GM18502 (cell line): ENCODE measurements around the gene ENTR1.

Experiments
- ATAC-seq: cut with Tn5 transposase; IDR thresholded peaks from one replicate; pipeline ENCODE4 v1.9.1; 2021; ENCODE audit warnings: mild to moderate bottlenecking; ENCODE audit not compliant: unreplicated experiment, poor library complexity

The ENTR1 gene

GRCh38 chr9:136399176-136400037 lies 11.0 kb downstream of the ENTR1 start:
- peak; percentile 20 for ATAC-seq

- no peak for ATAC-seq
These were observed 12.1 kb downstream of the ENTR1 start for GRCh38 chr9:136398286-136398685.

- no peak for ATAC-seq
These were observed 12.8 kb downstream of the ENTR1 start for GRCh38 chr9:136397643-136398042.

- ATAC-seq: no peak
These were observed 14.2 kb downstream of the ENTR1 start for GRCh38 chr9:136396219-136396515.

- no peak for ATAC-seq
These were observed 14.8 kb downstream of the ENTR1 start for GRCh38 chr9:136395345-136396218.

GRCh38 chr9:136395020-136395340 lies 15.4 kb downstream of the ENTR1 start:
- no peak for ATAC-seq

- ATAC-seq: no peak
These were observed 15.9 kb downstream of the ENTR1 start for GRCh38 chr9:136394312-136395019.

GRCh38 chr9:136393531-136393930 lies 16.9 kb downstream of the ENTR1 start:
- no peak for ATAC-seq

GRCh38 chr9:136392538-136393449 lies 17.6 kb downstream of the ENTR1 start:
- no peak for ATAC-seq

GRCh38 chr9:136391737-136392537 lies 18.5 kb downstream of the ENTR1 start:
- ATAC-seq: no peak

GRCh38 chr9:136389396-136389795 lies 21.0 kb downstream of the ENTR1 start:
- ATAC-seq: no peak

GRCh38 chr9:136387217-136387616 lies 23.2 kb downstream of the ENTR1 start:
- no peak for ATAC-seq

GRCh38 chr9:136386018-136386417 lies 24.4 kb downstream of the ENTR1 start:
- no peak for ATAC-seq

GRCh38 chr9:136385015-136385414 lies 25.4 kb downstream of the ENTR1 start:
- no peak for ATAC-seq

- no peak for ATAC-seq
These were observed 27.0 kb downstream of the ENTR1 start for GRCh38 chr9:136383436-136383835.

- no peak for ATAC-seq
These were observed 28.4 kb downstream of the ENTR1 start for GRCh38 chr9:136381966-136382513.

- no peak for ATAC-seq
These were observed 29.1 kb downstream of the ENTR1 start for GRCh38 chr9:136381311-136381710.

- no peak for ATAC-seq
These were observed 30.0 kb downstream of the ENTR1 start for GRCh38 chr9:136380381-136380780.

GRCh38 chr9:136379891-136380290 lies 30.5 kb downstream of the ENTR1 start:
- no peak for ATAC-seq
